ENCODE results near the gene KRT72.
"Not testable (repeated sequence)": the region's sequence is repeated elsewhere in the genome, so short reads cannot be mapped to it uniquely, and the experiment has no call there.

KRT72 gene

GRCh38 chr12:52606581-52607218 is 5.4 kb upstream of the KRT72 start:
- no peak for DNase-seq (ENCODE audit: low read depth in 2 of 2)

- DNase-seq (ENCODE audit: low read depth in 2 of 2), result no peak
Measured at GRCh38 chr12:52606096-52606495, 4.8 kb upstream of the KRT72 start.

- DNase-seq (ENCODE audit: low read depth in 2 of 2), result no peak
Measured at GRCh38 chr12:52605542-52605941, 4.3 kb upstream of the KRT72 start.

GRCh38 chr12:52604859-52605258 is 3.6 kb upstream of the KRT72 start:
- no peak for DNase-seq (ENCODE audit: low read depth in 2 of 2)

- DNase-seq (ENCODE audit: low read depth in 2 of 2), result no peak
Measured at GRCh38 chr12:52603314-52603713, 2.1 kb upstream of the KRT72 start.

GRCh38 chr12:52602552-52602951 is 1.3 kb upstream of the KRT72 start:
- no peak for DNase-seq (ENCODE audit: low read depth in 2 of 2)

GRCh38 chr12:52601671-52602070 is 408 bp upstream of the KRT72 start:
- DNase-seq (ENCODE audit: low read depth in 2 of 2), result no peak

GRCh38 chr12:52600475-52600874 is 788 bp downstream of the KRT72 start:
- DNase-seq (ENCODE audit: low read depth in 2 of 2), result no peak

- DNase-seq (ENCODE audit: low read depth in 2 of 2), result no peak
Measured at GRCh38 chr12:52600071-52600470, 1.2 kb downstream of the KRT72 start.

- no peak for DNase-seq (ENCODE audit: low read depth in 2 of 2)
Measured at GRCh38 chr12:52598966-52599365, 2.3 kb downstream of the KRT72 start.

- DNase-seq (ENCODE audit: low read depth in 2 of 2), result not testable (repeated sequence)
Measured at GRCh38 chr12:52594237-52594636, 7.0 kb downstream of the KRT72 start.

- DNase-seq (ENCODE audit: low read depth in 2 of 2), result no peak
Measured at GRCh38 chr12:52591521-52591920, 9.7 kb downstream of the KRT72 start.

GRCh38 chr12:52590021-52590420 is 11.2 kb downstream of the KRT72 start:
- no peak for DNase-seq (ENCODE audit: low read depth in 2 of 2)

- no peak for DNase-seq (ENCODE audit: low read depth in 2 of 2)
Measured at GRCh38 chr12:52587563-52587962, 13.7 kb downstream of the KRT72 start.

- DNase-seq (ENCODE audit: low read depth in 2 of 2), result no peak
Measured at GRCh38 chr12:52585946-52586345, 15.3 kb downstream of the KRT72 start.

GRCh38 chr12:52585066-52585465 is 16.2 kb downstream of the KRT72 start:
- DNase-seq (ENCODE audit: low read depth in 2 of 2), result no peak

- no peak for DNase-seq (ENCODE audit: low read depth in 2 of 2)
Measured at GRCh38 chr12:52584156-52584682, 17.0 kb downstream of the KRT72 start.

GRCh38 chr12:52582971-52583456 is 18.2 kb downstream of the KRT72 start:
- DNase-seq (ENCODE audit: low read depth in 2 of 2), result peak; percentile 16 to 25

GRCh38 chr12:52582486-52582885 is 18.8 kb downstream of the KRT72 start:
- DNase-seq (ENCODE audit: low read depth in 2 of 2), result no peak

GRCh38 chr12:52581481-52581880 is 19.8 kb downstream of the KRT72 start:
- peak in 1 of 2 experiments; percentile 2 for DNase-seq (ENCODE audit: low read depth in 2 of 2)

- DNase-seq (ENCODE audit: low read depth in 2 of 2), result no peak
Measured at GRCh38 chr12:52581066-52581465, 20.2 kb downstream of the KRT72 start.

GRCh38 chr12:52580496-52580895 is 20.8 kb downstream of the KRT72 start:
- DNase-seq (ENCODE audit: low read depth in 2 of 2), result no peak
